Activated naive CD4-positive, alpha-beta T cell (primary cell): ENCODE measurements around the gene YTHDF1.

Experiments
- DNase-seq, 4 experiments: peaks; one replicate each; lab custom pipeline; 2025; lab: John Stamatoyannopoulos, UW

The YTHDF1 gene

GRCh38 chr20:63248835-63249591 is 33.1 kb upstream of the YTHDF1 start:
- DNase-seq, result no peak

DNA sequence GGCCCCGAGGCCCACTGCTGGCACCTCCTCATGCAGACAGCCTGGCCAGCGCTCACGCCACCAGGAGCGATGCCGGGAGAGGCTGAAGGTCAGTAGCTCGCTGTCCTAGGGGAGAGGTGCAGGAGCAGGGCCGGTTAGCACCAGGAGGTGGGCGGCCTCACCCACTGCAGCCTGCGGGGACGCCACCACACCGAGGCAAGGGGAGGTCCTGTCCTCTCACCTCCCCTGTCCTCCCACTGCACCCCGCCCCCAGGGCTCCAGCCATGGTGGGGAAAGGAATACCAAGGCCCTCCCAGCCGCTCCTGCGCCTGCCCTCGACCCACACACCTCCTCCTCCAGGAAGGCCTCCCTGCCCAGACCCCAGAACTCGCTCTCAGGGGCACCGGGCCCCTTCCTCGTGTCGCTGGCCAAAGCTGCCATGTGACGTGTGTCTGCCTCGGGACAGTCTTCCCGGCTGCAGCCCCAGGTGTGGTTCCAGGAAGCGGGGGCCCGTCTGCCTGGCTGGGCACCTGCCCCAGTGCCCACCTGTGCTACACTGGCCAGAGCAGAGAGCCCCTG is 31.8 kb upstream of the YTHDF1 start:
- DNase-seq, result no peak

- DNase-seq, result no peak
Measured at GRCh38 chr20:63246490-63247288, 30.8 kb upstream of the YTHDF1 start.

DNA sequence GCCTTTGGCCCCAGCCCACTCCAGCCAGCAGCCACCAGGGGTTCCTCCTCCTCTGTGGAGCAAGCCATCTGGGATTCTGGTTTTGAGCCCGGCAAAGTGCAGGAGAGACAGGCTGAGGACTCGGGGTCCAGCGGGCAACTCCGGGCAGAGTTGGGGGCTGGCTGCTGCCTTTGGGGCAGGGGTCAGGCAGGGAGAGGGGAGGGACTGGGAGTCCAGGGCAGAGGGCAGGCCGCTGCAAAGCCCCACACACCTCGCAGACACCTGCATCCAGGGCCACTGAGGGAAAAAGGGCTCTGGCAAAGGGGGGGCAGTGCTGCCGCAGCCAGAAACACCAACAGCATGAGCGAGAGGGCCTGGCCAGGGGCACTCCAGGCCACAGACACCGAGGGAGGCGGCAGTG is 28.5 kb upstream of the YTHDF1 start:
- no peak for DNase-seq

DNA sequence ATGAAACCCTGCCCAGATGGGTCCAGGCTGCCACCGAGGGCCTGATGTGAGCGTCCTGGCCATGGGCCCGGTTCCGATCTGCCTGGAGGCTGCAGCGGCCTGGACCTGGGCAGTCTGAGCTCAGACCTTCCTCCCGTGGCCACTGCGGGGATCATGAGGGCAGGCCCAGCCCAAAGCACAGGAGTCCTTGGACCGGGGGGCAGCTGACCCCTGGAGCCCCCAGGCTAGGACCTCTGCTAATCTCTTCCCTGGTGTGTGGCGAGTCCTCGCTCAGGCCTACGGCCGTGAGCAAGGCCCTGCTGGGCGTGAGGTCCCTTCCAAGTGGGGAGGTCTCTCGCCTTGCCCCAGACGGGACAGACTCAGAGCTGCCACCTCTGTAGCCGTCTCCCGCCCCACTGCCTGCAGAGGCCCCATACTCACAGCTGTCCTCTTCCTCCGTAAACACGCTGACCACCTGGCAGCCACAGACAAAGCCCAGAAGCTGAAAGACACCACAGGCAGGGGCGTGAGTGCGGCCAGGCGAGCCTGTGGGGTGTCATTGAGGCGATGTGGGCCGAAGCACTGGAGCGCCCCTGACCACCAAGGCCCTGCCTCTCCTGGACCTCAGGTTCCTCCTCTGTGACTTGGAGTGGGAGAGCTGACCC is 27.8 kb upstream of the YTHDF1 start:
- DNase-seq, result no peak

GRCh38 chr20:63242736-63243135 is 26.8 kb upstream of the YTHDF1 start:
- DNase-seq, result no peak

GRCh38 chr20:63241272-63241671 is 25.3 kb upstream of the YTHDF1 start:
- no peak for DNase-seq

GRCh38 chr20:63240004-63240403 is 24.1 kb upstream of the YTHDF1 start:
- DNase-seq, result no peak

- no peak for DNase-seq
Measured at GRCh38 chr20:63239431-63239830, 23.5 kb upstream of the YTHDF1 start.

- no peak for DNase-seq
Measured at GRCh38 chr20:63238514-63239125, 22.7 kb upstream of the YTHDF1 start.

GRCh38 chr20:63238031-63238430 is 22.1 kb upstream of the YTHDF1 start:
- DNase-seq, result no peak

- DNase-seq, result no peak
Measured at GRCh38 chr20:63236116-63236837, 20.3 kb upstream of the YTHDF1 start.

DNA sequence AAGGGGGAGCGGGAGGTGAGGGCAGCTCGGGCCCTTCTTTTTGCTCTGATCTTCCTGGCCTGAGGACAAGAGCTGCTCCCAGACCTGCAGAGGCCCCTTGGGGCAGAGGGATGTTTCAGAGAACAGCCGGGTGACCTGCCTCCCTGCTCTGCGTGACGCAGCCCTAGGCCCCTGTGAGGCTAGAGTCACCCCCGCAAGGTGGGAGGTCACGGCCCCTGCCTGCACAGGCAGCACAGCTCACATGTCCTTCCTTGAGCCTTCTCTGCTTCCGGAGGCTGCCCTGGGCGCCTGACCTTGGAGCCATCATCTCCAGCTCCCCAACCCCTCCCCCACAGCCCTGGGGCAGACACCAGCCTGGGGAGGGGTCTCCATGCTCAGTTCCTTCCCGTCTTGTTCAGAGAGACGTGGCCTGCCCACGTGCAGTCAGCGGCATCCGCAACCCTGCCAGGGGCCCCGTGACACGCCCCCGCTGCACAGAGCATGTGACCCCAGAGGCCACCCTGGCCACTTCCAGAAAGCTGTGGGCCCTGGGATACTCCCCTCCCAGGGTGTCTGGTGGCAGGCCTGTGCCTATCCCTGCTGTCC is 19.6 kb upstream of the YTHDF1 start, which contains the start of gene BIRC7:
Gene BIRC7 (plus strand): TSS at position 507 of the 585 bp plus-strand sequence. CDS start 192 bp downstream, outside the sequence.
- DNase-seq, result no peak

DNA sequence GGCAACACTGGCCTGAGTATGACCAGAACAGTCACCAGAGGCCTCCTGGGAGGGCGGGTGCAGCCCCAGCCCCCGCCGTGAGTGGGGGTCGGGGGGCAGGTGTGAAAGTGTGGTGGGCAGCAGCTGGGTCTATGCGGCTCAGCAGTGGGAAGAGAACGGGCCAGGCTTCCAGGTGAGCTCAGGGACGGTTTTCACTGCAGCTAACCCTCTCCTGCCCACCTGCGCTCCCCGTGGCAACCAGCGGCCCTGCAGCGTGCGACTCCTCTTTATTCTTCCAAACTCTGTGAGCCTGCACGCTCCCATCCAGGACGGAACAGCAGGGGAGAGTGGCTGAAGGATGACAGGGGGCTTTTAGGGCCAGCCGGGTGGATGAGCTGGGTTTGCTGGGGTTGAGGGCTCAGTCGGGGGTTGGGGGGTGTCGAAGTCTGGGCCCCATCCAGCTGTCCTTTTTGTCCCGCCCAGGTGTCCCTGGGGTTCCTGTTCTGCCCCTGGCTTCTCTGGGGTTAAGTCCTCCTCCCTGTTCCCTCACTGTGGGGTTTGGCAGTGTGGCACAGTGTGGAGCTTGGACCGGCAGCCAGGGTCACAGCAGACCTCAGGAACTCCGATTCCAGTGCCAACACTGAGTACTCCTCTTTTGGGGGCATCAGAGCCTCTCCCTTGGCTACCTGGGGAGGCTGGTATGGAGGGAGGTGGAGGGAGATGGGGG is 18.9 kb upstream of the YTHDF1 start:
- peak in 1 of 4 experiments; percentile 23 for DNase-seq

DNA sequence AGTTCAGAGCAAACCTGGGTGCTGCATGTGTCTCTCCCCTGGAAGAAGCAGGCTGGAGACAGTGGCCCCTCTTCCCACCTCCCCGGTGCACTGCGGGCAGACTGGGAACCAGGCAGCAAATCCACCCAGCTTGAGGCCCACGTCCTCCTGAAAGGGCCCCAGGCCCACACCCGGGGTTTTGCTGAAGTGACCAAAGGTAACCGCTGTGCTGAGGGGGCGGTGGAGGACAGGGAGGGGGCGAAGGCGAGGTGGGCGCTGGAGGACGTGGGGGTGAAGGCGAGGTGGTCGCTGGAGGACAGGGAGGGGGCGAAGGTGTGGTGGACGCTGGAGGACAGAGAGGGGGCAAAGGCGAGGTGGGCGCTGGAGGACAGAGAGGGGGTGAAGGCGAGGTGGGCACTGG is 18.0 kb upstream of the YTHDF1 start:
- no peak for DNase-seq

DNA sequence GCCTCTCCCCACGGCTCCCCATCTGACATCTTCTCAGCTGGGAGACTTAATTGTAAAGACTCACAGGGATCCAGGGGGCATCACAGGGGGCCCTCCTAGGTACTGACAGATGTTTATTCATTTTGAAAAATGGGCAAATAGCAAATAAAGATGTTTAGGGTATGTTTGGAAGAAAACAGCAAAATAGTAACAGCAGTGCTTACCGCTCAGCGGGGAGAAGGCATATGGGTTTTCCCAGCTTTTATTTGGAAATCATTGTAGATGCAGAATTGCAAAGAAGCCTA is 17.1 kb upstream of the YTHDF1 start:
- DNase-seq, result no peak

DNA sequence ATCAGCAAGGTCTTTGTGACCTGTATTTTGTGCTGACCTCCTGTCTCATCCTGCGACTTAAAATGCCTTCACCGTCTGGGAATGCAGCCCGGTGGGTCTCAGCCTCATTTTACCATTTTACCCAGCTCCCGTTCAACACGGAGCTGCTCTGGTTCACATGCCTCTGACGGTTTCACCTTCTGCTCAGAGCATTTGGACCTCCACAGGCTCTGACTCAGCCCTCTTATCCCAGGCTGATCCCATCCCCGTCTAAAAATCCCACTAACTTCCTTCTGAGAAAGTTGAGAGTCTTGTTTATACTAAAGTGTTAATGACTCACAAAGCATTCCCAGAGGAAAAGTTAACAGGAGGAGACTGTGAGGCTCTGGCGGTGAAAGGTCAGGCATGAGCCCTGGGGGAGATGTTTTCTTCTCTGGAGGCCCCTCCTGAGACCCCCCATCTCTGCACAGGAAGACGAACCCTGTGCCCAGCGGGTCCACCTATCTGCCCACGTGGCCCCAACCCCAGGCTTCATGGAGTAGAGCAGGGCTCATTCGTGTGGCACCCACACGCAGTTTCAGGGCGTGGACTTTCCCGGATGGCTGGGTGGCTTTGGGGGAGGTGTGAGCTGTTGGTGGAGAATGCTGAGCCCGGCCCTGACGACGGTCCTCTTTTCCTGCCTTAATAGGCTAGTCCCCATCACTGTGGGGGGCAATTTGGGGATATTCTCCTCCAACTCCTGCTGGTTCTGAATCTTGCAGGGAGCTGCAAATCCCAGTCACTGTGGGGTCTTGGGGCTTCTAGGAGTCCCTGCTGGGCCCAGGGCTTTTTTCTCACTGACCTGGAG is 16.5 kb upstream of the YTHDF1 start:
- no peak for DNase-seq

- no peak for DNase-seq
Measured at GRCh38 chr20:63230800-63231268, 14.9 kb upstream of the YTHDF1 start.

- DNase-seq, result no peak
Measured at GRCh38 chr20:63228806-63229205, 12.9 kb upstream of the YTHDF1 start.

DNA sequence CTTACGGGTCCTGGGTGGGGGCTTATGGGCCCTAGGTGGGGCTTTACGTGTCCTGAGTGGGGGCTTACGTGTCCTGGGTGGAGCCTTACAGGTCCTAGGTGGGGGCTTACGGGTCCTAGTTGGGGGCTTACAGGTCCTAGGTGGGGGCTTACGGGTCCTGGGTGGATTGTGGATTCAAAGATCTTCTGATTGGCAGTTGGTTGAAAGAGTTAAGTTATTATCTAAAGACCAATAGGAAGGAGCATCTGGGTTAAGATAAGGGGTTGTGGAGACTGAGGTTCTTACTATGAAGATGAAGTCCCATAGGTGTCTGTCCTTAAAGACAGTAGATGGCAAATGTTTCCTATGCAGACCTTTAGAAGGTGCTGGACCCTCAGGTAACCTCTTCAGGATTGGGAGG is 11.3 kb upstream of the YTHDF1 start:
- no peak for DNase-seq
